Left ventricle myocardium inferior (tissue), 1 donor: ENCODE data around the gene ZNF215. TPM values are rescaled to one million over a fixed set of nuclear protein-coding genes. Genes with fewer than 3 reads are reported as not detected.
"Not testable (repeated sequence)": the region's sequence is repeated elsewhere in the genome, so short reads cannot be mapped to it uniquely, and the experiment has no call there.

Experiments used
- DNase-seq: peaks from one replicate; pipeline ENCODE4 v3.0.0-alpha.2; 2020
- H3K27ac ChIP-seq: fragments of 200-600 bp; replicated peaks from 2 replicates; pipeline ENCODE4 v1.8.0; 2021
- H3K27me3 ChIP-seq: fragments of 200-600 bp; 2 replicates; pipeline ENCODE4 v1.8.0; 2021; ENCODE audit warnings: low read depth
- H3K36me3 ChIP-seq: fragments of 200-600 bp; 2 replicates; pipeline ENCODE4 v1.8.0; 2021
- H3K4me1 ChIP-seq: fragments of 200-600 bp; 2 replicates; pipeline ENCODE4 v1.8.0; 2021
- H3K4me3 ChIP-seq: fragments of 200-600 bp; 2 replicates; pipeline ENCODE4 v1.8.0; 2021; ENCODE audit warnings: mild to moderate bottlenecking, moderate library complexity
- H3K9me3 ChIP-seq: fragments of 200-600 bp; replicated peaks from 2 replicates; pipeline ENCODE4 v1.8.0; 2021
- intact Hi-C: fragments of 100-400 bp; cut with micrococcal nuclease; formaldehyde crosslinking; loops from one replicate; pipeline ENCODE4 v1.11.0; 2022
- total RNA-seq: library from RNA; stranded (reverse); fragmentation: NEBNext Ultra II Directional; extraction: Animal tissue kit (Norgen Biotek cat#: 25700); gene quantifications from one replicate; pipeline ENCODE4 v1.2.1, GENCODE V29; 2021
- TF ChIP-seq, protein P1 (sequence below): fragments of 200-600 bp; IDR thresholded peaks from 2 replicates; pipeline ENCODE4 v1.8.0; 2021; ENCODE audit warnings: antibody characterized with exemption, mild to moderate bottlenecking, borderline replicate concordance
- donor health status: DM: no; HTN: yes; CAD: no; lungs with severe emphysema.

ZNF215 gene
- total RNA-seq, 1 donor from 2014 or later: 0.77 TPM

DNA sequence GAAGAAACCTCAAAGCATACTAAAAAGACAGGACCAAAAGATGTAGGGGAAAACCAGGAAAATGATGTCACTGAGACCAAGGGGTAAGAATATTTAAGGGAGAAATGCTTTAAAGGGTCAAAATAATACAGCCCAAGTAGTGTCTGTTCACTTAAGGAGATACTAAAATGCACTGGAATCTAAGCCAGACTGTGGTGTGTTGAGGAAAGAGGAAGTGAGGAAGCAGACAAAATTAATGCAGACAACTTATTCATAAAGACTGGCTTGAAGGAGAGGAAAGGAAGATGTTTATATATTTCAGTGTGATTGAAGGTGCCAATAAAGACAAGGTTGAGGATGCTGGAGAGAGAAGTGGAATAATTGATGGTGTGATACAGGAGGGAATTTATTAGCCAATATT is 15.7 kb downstream of the ZNF215 start:
- Histone ChIP-seq H3K27ac (no peak overlapping the region), H3K27me3 (no peaks in the 10 kb centered on the region), H3K9me3 (no peaks in the 10 kb centered on the region), H3K4me3 (no peak overlapping the region), H3K4me1 (no peaks in the 10 kb centered on the region), H3K36me3 (no peaks in the 10 kb centered on the region)
- DNase-seq: no peak
- TF ChIP-seq, protein P1, sequence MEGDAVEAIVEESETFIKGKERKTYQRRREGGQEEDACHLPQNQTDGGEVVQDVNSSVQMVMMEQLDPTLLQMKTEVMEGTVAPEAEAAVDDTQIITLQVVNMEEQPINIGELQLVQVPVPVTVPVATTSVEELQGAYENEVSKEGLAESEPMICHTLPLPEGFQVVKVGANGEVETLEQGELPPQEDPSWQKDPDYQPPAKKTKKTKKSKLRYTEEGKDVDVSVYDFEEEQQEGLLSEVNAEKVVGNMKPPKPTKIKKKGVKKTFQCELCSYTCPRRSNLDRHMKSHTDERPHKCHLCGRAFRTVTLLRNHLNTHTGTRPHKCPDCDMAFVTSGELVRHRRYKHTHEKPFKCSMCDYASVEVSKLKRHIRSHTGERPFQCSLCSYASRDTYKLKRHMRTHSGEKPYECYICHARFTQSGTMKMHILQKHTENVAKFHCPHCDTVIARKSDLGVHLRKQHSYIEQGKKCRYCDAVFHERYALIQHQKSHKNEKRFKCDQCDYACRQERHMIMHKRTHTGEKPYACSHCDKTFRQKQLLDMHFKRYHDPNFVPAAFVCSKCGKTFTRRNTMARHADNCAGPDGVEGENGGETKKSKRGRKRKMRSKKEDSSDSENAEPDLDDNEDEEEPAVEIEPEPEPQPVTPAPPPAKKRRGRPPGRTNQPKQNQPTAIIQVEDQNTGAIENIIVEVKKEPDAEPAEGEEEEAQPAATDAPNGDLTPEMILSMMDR: no peak
- intact Hi-C loops: no loop called here

GRCh38 chr11:6943131-6943530 is 16.9 kb downstream of the ZNF215 start:
- no peaks in the 10 kb centered on the region for H3K27me3 ChIP-seq
- no peak for DNase-seq
- no peak overlapping the region for H3K4me3 ChIP-seq
- TF ChIP-seq, protein P1: no peak
- no peaks in the 10 kb centered on the region for H3K4me1 ChIP-seq
- H3K27ac ChIP-seq: no peak overlapping the region
- no peaks in the 10 kb centered on the region for H3K36me3 ChIP-seq
- intact Hi-C loops: no loop called here
- no peaks in the 10 kb centered on the region for H3K9me3 ChIP-seq

DNA sequence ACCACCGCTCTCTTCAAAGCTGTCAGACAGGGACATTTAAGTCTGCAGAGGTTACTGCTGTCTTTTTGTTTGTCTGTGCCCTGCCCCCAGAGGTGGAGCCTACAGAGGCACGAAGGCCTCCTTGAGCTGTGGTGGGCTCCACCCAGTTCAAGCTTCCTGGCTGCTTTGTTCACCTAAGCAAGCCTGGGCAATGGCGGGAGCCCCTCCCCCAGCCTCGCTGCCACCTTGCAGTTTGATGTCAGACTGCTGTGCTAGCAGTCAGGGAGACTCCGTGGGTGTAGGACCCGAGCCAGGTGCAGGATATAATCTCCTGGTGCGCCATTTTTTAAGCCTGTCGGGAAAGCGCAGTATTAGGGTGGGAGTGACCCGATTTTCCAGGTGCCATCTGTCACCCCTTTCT is 28.0 kb downstream of the ZNF215 start:
- H3K4me3 ChIP-seq, DNase-seq, intact Hi-C loops, H3K27ac ChIP-seq, H3K4me1 ChIP-seq, H3K27me3 ChIP-seq, H3K36me3 ChIP-seq: not testable (repeated sequence)
- H3K9me3 ChIP-seq: peaks cover 11% of the 10 kb centered on the region

DNA sequence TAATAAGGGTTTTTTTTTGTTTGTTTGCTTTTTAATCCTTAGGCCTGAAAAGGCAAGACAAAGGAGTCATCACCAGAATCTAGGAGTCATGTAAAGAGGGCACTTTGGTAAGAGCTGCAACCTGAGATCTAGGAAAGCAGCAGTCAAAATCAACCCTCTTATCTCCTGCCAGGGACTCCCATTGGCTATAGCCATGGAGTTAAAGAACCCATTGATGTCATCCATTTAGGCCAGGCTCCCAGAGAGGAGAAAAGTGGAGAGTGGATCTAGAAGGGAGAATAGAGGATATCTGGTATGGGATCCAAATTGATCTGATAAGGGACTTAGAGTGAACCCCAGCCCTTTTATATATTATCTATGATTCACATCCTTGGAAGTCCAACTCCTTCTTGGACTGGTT is 35.9 kb downstream of the ZNF215 start:
- TF ChIP-seq, protein P1: no peak
- H3K36me3 ChIP-seq: no peaks in the 10 kb centered on the region
- H3K4me3 ChIP-seq: no peak overlapping the region
- no peaks in the 10 kb centered on the region for H3K4me1 ChIP-seq
- no peak overlapping the region for H3K27ac ChIP-seq
- intact Hi-C loops: no loop called here
- H3K9me3 ChIP-seq: peaks cover 5% of the 10 kb centered on the region
- no peaks in the 10 kb centered on the region for H3K27me3 ChIP-seq
- no peak for DNase-seq

- Histone ChIP-seq H3K27me3 (no peaks in the 10 kb centered on the region), H3K9me3 (peaks cover 10% of the 10 kb centered on the region), H3K4me3 (no peak overlapping the region), H3K36me3 (no peaks in the 10 kb centered on the region), H3K4me1 (no peaks in the 10 kb centered on the region), H3K27ac (no peak overlapping the region)
- intact Hi-C loops: no loop called here
- TF ChIP-seq, protein P1: no peak
- DNase-seq: no peak
These were observed 36.4 kb downstream of the ZNF215 start for GRCh38 chr11:6962673-6963072.

GRCh38 chr11:6968816-6969215 is 42.6 kb downstream of the ZNF215 start:
- Histone ChIP-seq H3K4me3 (no peak overlapping the region), H3K9me3 (peaks cover 19% of the 10 kb centered on the region), H3K27ac (no peak overlapping the region), H3K4me1 (no peaks in the 10 kb centered on the region), H3K27me3 (no peaks in the 10 kb centered on the region), H3K36me3 (no peaks in the 10 kb centered on the region)
- no peak for DNase-seq
- TF ChIP-seq, protein P1: no peak
- intact Hi-C loops: no loop called here

GRCh38 chr11:6969854-6970253 is 43.6 kb downstream of the ZNF215 start:
- H3K9me3 ChIP-seq: peaks cover 19% of the 10 kb centered on the region
- intact Hi-C loops, DNase-seq, H3K4me1 ChIP-seq, H3K27me3 ChIP-seq, H3K4me3 ChIP-seq, H3K27ac ChIP-seq, H3K36me3 ChIP-seq: not testable (repeated sequence)
